Upper lobe of left lung (tissue), 6 donors: ENCODE measurements around the gene KLK13. TPM values are rescaled to one million over a fixed set of nuclear protein-coding genes. Genes with fewer than 3 reads are reported as not detected.

Experiments
- ATAC-seq, 2 donors: fragments of 200-7000 bp; cut with Tn5 transposase; one replicate each; pipeline ENCODE4 v1.9.1; 2022; ENCODE audit warnings: mild to moderate bottlenecking in 2 of 2, moderate library complexity in 2 of 2; ENCODE audit not compliant: low FRiP score in 2 of 2
- DNase-seq, 2 donors: peaks; one replicate each; pipeline ENCODE4 v3.0.0-alpha.2; 2019 to 2020
- H3K27ac ChIP-seq, 4 donors: fragments of 200-600 bp; sonication (generic); one replicate each; pipeline ENCODE4 v1.5.1; 2016 to 2019
- H3K27me3 ChIP-seq, 4 donors: fragments of 200-600 bp; sonication (generic); one replicate each; pipeline ENCODE4 v1.5.1; 2017 to 2019
- H3K36me3 ChIP-seq, 4 donors: fragments of 200-600 bp; sonication (generic); one replicate each; pipeline ENCODE4 v1.5.1; 2016 to 2019
- H3K4me1 ChIP-seq, 4 donors: fragments of 200-600 bp; sonication (generic); one replicate each; pipeline ENCODE4 v1.5.1; 2018 to 2019
- H3K4me3 ChIP-seq, 4 donors: fragments of 200-600 bp; sonication (generic); one replicate each; pipeline ENCODE4 v1.5.1; 2017 to 2019; ENCODE audit warnings: mild to moderate bottlenecking in 2 of 4, moderate library complexity in 1 of 4
- H3K9me3 ChIP-seq, 4 donors: fragments of 200-600 bp; sonication (generic); one replicate each; pipeline ENCODE4 v1.5.1; 2018 to 2019
- CTCF ChIP-seq, 6 experiments: fragments of 450-650 bp in 4 of 6; fragments of 200-600 bp in 2 of 6; sonication (generic) in 2 of 6; IDR thresholded peaks; one replicate each; pipeline ENCODE4 v1.5.1; 2016 to 2019; ENCODE audit warnings: antibody characterized with exemption in 6 of 6
- EP300 ChIP-seq, 4 donors: sonication (generic); formaldehyde crosslinking; IDR thresholded peaks; one replicate each; pipeline ENCODE4 v1.5.1; 2017; ENCODE audit warnings: antibody characterized with exemption in 4 of 4, control low read depth in 2 of 4
- POLR2A ChIP-seq, 4 donors: fragments of 450-650 bp; IDR thresholded peaks; one replicate each; pipeline ENCODE4 v1.5.1; 2016 to 2017; ENCODE audit warnings: antibody characterized with exemption in 4 of 4, mild to moderate bottlenecking in 2 of 4
- POLR2AphosphoS5 ChIP-seq, 2 donors: sonication (generic); formaldehyde crosslinking; IDR thresholded peaks; one replicate each; pipeline ENCODE4 v1.5.1; 2017; ENCODE audit warnings: antibody characterized with exemption in 2 of 2
- WGBS, 2 donors: methylation state at CpG; one replicate each; pipeline ENCODE4 v1.1.5; 2017 to 2018; 5-methylcytosine and 5-hydroxymethylcytosine counted together
- total RNA-seq, 6 donors: library from RNA; depleted of rRNA in 4 of 6; stranded (reverse); fragments of >200 nt in 4 of 6; gene quantifications; one replicate each; pipeline versions ENCODE4 v1.1.0 to v1.2.1, GENCODE V29; 2016 to 2021
- donor health status: DM: no; HTN: no; CAD: no; lungs with moderate emphysema.
- donor health status: DM: no; HTN: yes; CAD: no; lungs with severe emphysema.

KLK13 gene
- total RNA-seq, 6 donors from 2014 or later, result 0.54 to 24.1 (median 1.9) TPM; not detected in 2

- Histone ChIP-seq H3K9me3 (no peaks in the 10 kb centered on the region), H3K27me3 (peaks cover 0 to 16% (median 6%) of the 10 kb centered on the region in 4 donors), H3K27ac (no peak overlapping the region), H3K4me3 (no peak overlapping the region), H3K4me1 (peaks cover 0 to 9% (median 4%) of the 10 kb centered on the region in 4 donors), H3K36me3 (no peaks in the 10 kb centered on the region)
- no peak for ATAC-seq
- TF ChIP-seq CTCF (IDR thresholded peaks at IDR 0.05) (no peak), EP300 (IDR thresholded peaks at IDR 0.05) (no peak), POLR2AphosphoS5 (IDR thresholded peaks at IDR 0.05) (no peak), POLR2A (IDR thresholded peaks at IDR 0.05) (no peak)
- 0 to 89% methylated on average over 1 of the region's 1 CpG for WGBS, 2 donors
- DNase-seq, result no peak
These were observed 3.9 kb downstream of the KLK13 start for GRCh38 chr19:51060973-51061372.

- no peak for ATAC-seq
- H3K4me1 ChIP-seq, result peaks cover 0 to 8% (median 4%) of the 10 kb centered on the region in 4 donors
- no peak overlapping the region for H3K27ac ChIP-seq
- no peak overlapping the region for H3K4me3 ChIP-seq
- no peaks in the 10 kb centered on the region for H3K9me3 ChIP-seq
- H3K36me3 ChIP-seq, result no peaks in the 10 kb centered on the region
- H3K27me3 ChIP-seq, result peaks cover 0 to 9% (median 4%) of the 10 kb centered on the region in 4 donors
- no peak for DNase-seq
- 67 to 84% methylated on average over 4 of the region's 4 CpGs for WGBS, 2 donors
- TF ChIP-seq EP300 (IDR thresholded peaks at IDR 0.05) (no peak), POLR2AphosphoS5 (IDR thresholded peaks at IDR 0.05) (no peak), POLR2A (IDR thresholded peaks at IDR 0.05) (no peak), CTCF (IDR thresholded peaks at IDR 0.05) (no peak)
These were observed 4.6 kb downstream of the KLK13 start for GRCh38 chr19:51060336-51060735.

GRCh38 chr19:51059715-51060114 lies 5.2 kb downstream of the KLK13 start:
- 72 to 82% methylated on average over 7 of the region's 7 CpGs for WGBS, 2 donors
- no peak overlapping the region for H3K27ac ChIP-seq
- no peak for ATAC-seq
- H3K4me1 ChIP-seq, result peaks cover 0 to 2% (median 1%) of the 10 kb centered on the region in 4 donors
- H3K4me3 ChIP-seq, result no peak overlapping the region
- TF ChIP-seq POLR2A (IDR thresholded peaks at IDR 0.05) (no peak), EP300 (IDR thresholded peaks at IDR 0.05) (no peak), POLR2AphosphoS5 (IDR thresholded peaks at IDR 0.05) (no peak), CTCF (IDR thresholded peaks at IDR 0.05) (no peak)
- peaks cover 0 to 4% (median 2%) of the 10 kb centered on the region in 4 donors for H3K27me3 ChIP-seq
- peak in 1 of 2 donors; percentile 36 for DNase-seq
- no peaks in the 10 kb centered on the region for H3K9me3 ChIP-seq
- no peaks in the 10 kb centered on the region for H3K36me3 ChIP-seq

GRCh38 chr19:51055866-51056265 lies 9.0 kb downstream of the KLK13 start:
- no peak for DNase-seq
- H3K9me3 ChIP-seq, result no peaks in the 10 kb centered on the region
- H3K27ac ChIP-seq, result no peak overlapping the region
- no peak for ATAC-seq
- no peaks in the 10 kb centered on the region for H3K4me1 ChIP-seq
- TF ChIP-seq POLR2AphosphoS5 (IDR thresholded peaks at IDR 0.05), result no peak
- no peak for TF ChIP-seq CTCF (IDR thresholded peaks at IDR 0.05)
- TF ChIP-seq EP300 (IDR thresholded peaks at IDR 0.05), result no peak
- no peak for TF ChIP-seq POLR2A (IDR thresholded peaks at IDR 0.05)
- H3K4me3 ChIP-seq, result no peak overlapping the region
- H3K27me3 ChIP-seq, result no peaks in the 10 kb centered on the region
- no peaks in the 10 kb centered on the region for H3K36me3 ChIP-seq

- Histone ChIP-seq H3K27ac (no peak overlapping the region), H3K36me3 (no peaks in the 10 kb centered on the region), H3K4me3 (no peak overlapping the region), H3K4me1 (no peaks in the 10 kb centered on the region), H3K27me3 (no peaks in the 10 kb centered on the region), H3K9me3 (no peaks in the 10 kb centered on the region)
- DNase-seq, result no peak
- ATAC-seq, result no peak
- 6 to 10% methylated on average over 4 of the region's 4 CpGs for WGBS, 2 donors
- TF ChIP-seq POLR2AphosphoS5 (IDR thresholded peaks at IDR 0.05) (no peak), POLR2A (IDR thresholded peaks at IDR 0.05) (no peak), CTCF (IDR thresholded peaks at IDR 0.05) (no peak), EP300 (IDR thresholded peaks at IDR 0.05) (no peak)
These were observed 17.9 kb downstream of the KLK13 start for GRCh38 chr19:51047031-51047335.
